NB4 (cell line): ENCODE data around the gene PATJ.

Source experiments
- CTCF ChIP-seq: IDR thresholded peaks from one replicate; pipeline ENCODE4 v1.5.1; 2012; ENCODE audit warnings: low read depth, low read length
- MAX ChIP-seq: IDR thresholded peaks from 2 replicates; pipeline ENCODE4 v1.6.1; 2011; ENCODE audit warnings: low read depth, low read length
- MYC ChIP-seq: IDR thresholded peaks from 2 replicates; pipeline ENCODE4 v1.6.1; 2011; ENCODE audit warnings: low read depth, low read length
- POLR2A ChIP-seq: IDR thresholded peaks from 2 replicates; pipeline ENCODE4 v1.6.1; 2011; ENCODE audit warnings: mild to moderate bottlenecking; ENCODE audit not compliant: insufficient read length; ENCODE audit errors: extremely low read depth

- no peak for TF ChIP-seq CTCF
- TF ChIP-seq MAX: no peak
- TF ChIP-seq POLR2A: no peak
- no peak for TF ChIP-seq MYC
Measured at GRCh38 chr1:62198781-62199125, 456.5 kb downstream of the PATJ start.
